AG09319 (cell line): ENCODE results near the gene OR1D5.
A peak's percentile ranks its signal among the peaks of the same experiment; 100 is the strongest.
"Not testable (repeated sequence)": the region's sequence is repeated elsewhere in the genome, so short reads cannot be mapped to it uniquely, and the experiment has no call there.

Experiments used
- DNase-seq: peaks from one replicate; pipeline ENCODE4 v3.0.0-alpha.2; 2010; ENCODE audit warnings: low read depth; ENCODE audit errors: extremely low read depth
- TF ChIP-seq, protein P1 (sequence below): IDR thresholded peaks from 2 replicates; pipeline ENCODE4 v1.5.1; 2011; ENCODE audit warnings: low read depth, mild to moderate bottlenecking, inconsistent platforms, low read length, moderate library complexity

OR1D5 gene, protein sequence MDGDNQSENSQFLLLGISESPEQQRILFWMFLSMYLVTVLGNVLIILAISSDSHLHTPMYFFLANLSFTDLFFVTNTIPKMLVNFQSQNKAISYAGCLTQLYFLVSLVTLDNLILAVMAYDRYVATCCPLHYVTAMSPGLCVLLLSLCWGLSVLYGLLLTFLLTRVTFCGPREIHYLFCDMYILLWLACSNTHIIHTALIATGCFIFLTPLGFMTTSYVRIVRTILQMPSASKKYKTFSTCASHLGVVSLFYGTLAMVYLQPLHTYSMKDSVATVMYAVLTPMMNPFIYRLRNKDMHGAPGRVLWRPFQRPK

DNA sequence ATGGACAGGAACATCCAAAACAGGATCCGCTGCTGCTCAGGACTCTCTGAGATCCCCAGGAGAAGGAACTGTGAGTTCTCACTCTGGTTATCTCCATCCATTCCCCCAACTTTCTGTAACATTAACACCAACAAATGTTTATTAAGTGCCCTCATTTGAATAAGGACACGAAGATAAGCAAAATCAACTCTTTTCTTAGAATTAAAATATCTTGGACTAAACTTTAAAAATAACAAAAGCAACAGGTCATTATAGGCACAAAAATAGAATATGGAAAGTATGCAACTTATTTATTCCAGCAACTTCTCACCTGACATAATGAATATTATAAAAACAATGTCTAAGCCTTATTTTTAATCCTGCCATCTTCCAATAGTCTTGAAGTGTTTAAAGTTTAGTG is at the start of gene OR1D5:
Gene OR1D5, minus strand, starts transcription at position 101 of the 400 bp plus-strand sequence. Its CDS starts 0 bp downstream, at position 101.
- DNase-seq, result not testable (repeated sequence)

DNA sequence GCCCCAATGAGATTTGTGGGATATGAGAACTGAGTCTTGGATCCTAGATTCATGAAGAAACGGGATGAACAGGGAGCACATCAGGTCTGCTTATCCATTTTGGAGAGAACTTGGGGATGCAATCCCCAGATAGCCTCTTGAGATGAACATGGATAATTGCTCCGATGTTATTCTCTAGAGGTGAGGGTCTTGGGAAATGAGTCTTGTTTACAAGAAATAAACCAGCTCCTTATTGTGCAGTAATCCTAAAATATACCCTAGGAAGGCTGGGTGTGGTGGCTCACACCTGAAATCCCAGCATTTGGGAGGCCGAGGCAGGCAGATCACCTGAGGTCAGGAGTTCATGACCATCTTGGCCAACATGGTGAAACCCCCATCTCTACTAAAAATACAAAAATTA is 40.9 kb upstream of the OR1D5 start, which contains the start of gene OR1D2:
Gene OR1D2, minus strand, starts transcription at position 101 of the 400 bp plus-strand sequence. CDS start 11,426 bp downstream, outside the sequence.
- no peak for DNase-seq
- TF ChIP-seq, protein P1, sequence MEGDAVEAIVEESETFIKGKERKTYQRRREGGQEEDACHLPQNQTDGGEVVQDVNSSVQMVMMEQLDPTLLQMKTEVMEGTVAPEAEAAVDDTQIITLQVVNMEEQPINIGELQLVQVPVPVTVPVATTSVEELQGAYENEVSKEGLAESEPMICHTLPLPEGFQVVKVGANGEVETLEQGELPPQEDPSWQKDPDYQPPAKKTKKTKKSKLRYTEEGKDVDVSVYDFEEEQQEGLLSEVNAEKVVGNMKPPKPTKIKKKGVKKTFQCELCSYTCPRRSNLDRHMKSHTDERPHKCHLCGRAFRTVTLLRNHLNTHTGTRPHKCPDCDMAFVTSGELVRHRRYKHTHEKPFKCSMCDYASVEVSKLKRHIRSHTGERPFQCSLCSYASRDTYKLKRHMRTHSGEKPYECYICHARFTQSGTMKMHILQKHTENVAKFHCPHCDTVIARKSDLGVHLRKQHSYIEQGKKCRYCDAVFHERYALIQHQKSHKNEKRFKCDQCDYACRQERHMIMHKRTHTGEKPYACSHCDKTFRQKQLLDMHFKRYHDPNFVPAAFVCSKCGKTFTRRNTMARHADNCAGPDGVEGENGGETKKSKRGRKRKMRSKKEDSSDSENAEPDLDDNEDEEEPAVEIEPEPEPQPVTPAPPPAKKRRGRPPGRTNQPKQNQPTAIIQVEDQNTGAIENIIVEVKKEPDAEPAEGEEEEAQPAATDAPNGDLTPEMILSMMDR, result no peak

DNA sequence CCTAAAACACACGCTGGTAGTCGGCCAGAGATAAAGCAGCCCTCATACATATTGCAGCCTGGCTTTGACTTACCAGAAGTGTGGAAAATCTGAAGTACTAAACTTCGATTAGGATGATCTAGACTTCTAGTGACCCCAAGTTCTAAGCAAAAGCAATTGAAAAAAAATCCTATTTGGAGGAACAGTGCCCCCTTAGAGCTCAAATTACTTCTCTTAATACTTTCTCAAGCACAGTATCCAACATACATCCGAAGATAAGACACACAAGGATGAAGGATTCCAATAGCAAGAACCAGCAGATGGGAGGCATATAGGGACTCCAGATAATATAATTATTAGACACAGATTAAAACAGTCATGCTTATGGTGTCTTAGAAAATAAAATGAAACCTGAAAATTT is 10.4 kb upstream of the OR1D5 start:
- DNase-seq, result not testable (repeated sequence)
- TF ChIP-seq, protein P1, result peak; percentile 7

DNA sequence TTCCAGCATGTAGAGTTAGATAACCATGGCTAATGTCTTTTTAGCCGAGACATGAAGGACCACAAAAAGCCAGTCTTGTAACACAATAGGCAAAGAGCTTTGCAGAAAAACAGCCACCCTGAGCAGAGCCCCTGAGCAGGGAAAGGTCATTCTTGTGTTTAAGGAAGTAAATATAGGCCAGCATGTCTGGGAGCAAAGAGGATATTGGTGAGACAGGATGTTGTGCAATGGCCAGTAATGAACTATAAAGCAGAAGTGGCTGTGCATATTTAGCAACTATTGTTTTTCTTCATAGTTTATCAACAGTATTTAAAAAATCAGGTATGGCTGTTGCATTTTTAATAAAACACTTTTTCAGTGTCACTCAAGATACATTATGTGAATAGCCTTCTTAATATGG is 1.8 kb upstream of the OR1D5 start:
- not testable (repeated sequence) for DNase-seq

DNA sequence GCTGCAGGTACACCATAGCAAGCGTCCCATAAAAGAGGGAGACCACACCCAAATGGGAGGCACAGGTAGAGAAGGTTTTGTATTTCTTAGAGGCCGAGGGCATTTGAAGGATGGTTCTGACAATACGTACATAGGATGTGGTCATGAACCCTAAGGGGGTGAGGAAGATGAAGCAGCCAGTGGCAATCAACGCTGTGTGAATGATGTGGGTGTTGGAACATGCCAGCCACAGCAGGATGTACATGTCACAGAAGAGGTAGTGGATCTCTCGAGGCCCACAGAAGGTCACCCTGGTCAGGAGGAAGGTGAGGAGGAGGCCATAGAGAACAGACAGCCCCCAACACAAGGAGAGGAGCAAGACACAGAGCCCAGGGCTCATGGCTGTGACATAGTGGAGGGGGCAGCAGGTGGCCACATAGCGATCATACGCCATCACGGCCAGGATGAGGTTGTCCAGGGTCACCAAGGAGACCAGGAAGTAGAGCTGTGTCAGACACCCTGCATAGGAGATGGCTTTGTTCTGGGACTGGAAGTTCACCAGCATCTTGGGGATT is 506 bp downstream of the OR1D5 start:
- not testable (repeated sequence) for DNase-seq

DNA sequence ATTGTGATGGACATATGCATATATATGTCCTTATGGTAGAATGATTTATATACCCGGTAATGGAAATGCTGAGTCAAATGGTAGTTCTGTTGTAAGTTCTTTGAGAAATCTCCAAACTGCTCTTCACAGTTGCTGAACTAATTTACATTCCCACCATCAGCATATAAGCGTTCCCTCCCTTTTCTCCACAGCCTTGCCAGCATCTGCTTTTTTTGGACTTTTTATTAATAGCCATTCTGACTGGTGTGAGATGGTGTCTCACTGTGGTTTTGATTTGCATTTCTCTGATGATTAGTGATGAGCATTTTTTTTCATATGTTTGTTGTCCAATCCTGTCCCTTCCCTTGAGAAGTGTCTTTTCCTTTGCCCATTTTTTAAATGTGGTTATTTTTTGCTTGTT is 8.5 kb downstream of the OR1D5 start:
- not testable (repeated sequence) for DNase-seq

DNA sequence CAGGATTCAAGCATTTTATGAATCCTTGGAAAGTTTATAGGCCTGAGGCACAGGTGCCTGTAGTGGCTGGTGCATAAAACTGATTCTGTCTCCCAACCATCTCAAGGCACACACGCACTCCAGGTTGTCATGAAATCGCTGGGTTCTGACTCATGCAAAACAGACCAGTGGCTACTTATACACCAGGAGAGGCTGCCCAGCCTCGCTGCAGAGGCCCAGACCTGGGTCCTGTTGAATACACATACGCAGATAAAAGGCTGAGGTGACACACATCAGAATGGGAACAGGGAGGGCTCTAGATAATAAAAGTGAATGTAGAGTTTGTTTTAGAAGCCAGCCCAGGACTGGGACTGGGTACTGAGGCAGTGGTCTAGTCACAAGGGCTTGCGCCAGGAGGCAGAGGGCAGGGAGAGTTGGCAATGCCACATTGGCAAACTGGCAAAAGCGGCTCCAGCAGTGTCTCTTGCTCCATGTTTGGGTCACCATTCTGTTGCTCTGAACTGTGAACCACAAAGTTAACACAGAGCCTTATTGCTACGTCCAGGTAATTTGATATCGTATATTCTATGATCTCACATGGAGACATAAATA is 13.6 kb downstream of the OR1D5 start:
- TF ChIP-seq, protein P1, result no peak
- DNase-seq, result no peak

DNA sequence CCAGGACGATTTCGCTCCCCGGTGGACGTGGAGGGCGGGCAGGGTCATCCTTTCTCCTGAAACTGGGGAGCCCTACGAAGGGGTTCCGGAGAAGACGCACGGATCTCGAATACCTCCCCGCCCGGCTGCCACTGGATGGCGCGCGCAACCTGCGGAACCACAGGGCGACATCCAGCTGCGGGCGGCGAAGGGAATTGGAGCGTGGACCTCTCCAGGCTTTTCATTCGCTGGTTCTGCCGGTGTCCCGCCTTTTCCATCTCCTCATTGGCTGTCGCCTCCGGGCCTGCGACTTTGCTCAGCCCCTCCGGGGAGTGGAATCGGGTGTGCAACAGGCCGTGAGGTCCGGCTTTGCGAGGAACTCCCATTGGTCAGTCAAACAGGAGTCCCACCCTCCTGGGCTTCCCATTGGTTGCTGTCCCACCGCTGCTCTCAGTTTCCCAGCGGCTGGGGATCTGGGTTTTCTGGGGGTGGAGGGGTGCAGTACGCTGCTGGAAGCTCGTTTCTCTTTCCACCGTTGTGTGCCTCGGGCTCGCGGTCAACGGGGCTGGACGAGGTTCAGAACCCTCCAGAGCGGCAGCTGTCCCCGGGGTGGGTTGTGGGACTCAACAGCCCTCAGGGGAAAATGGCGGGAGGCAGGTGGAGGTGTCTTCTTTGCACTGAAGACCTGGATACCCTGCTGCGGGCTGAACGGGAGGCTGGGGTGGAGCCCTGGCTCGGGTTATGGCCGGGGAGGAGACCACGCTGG is 14.5 kb downstream of the OR1D5 start:
- DNase-seq, result peak; percentile 95
- TF ChIP-seq, protein P1, result peak; percentile 78

DNA sequence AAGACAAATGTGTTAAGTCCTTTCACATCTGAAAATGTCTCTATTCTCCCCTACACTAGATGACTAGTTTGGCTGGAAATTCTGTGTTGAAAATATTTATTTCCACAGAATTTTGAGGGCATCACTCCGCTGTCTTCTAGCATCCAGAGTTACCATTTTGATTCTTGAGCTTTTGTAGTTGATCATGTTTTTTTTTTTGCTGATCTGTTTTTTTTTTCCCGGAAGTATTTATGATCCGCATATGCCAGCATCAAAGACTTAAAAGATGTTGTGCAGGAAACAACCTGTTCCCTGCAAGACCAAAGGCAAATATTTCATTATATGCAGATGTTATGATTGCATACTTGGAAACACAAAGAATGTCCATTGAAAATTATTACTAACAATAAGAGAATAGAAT is 16.7 kb downstream of the OR1D5 start:
- DNase-seq, result no peak
- TF ChIP-seq, protein P1, result no peak
